Common myeloid progenitor, CD34-positive (primary cell): ENCODE measurements around the gene SIN3B.
A peak's percentile ranks its signal among the peaks of the same experiment; 100 is the strongest.

Experiments
- CTCF ChIA-PET: fragments of 350-600 bp; sonication (Branson Sonifier 250); formaldehyde crosslinking; loops from one replicate; lab custom pipeline; 2021; ENCODE audit warnings: antibody characterized with exemption; lab: Charles Lee
- POLR2A ChIA-PET: fragments of 350-600 bp; sonication (Branson Sonifier 250); formaldehyde crosslinking; loops from one replicate; lab custom pipeline; 2021; ENCODE audit warnings: antibody characterized with exemption; lab: Charles Lee
- DNase-seq, 3 donors: peaks; one replicate each; pipeline versions ENCODE4 v3.0.0 to v3.0.0-alpha.2; 2013
- H3K27ac ChIP-seq, 2 experiments: 1 replicate in 1 of 2; 2 replicates in 1 of 2; pipeline ENCODE4 v1.7.0; 2013; ENCODE audit warnings: inconsistent platforms in 2 of 2, low read length in 2 of 2, mild to moderate bottlenecking in 2 of 2, low read depth in 1 of 2, moderate library complexity in 1 of 2; ENCODE audit not compliant: severe bottlenecking in 2 of 2, insufficient read depth in 1 of 2, poor library complexity in 1 of 2
- H3K27me3 ChIP-seq, 5 experiments: replicated peaks in 2 of 5; 1 replicate in 3 of 5; 2 replicates in 2 of 5; pipeline versions ENCODE4 v1.6.1 to v1.7.0; 2013; ENCODE audit warnings: low read length in 4 of 5, mild to moderate bottlenecking in 2 of 5, moderate library complexity in 2 of 5, inconsistent platforms in 1 of 5; ENCODE audit not compliant: insufficient read depth in 5 of 5, control insufficient read depth in 4 of 5
- H3K36me3 ChIP-seq, 4 experiments: 1 replicate in 2 of 4; 2 replicates in 2 of 4; pipeline versions ENCODE4 v1.6.1 to v1.7.0; 2013; ENCODE audit warnings: low read length in 3 of 4, control low read depth in 1 of 4, mild to moderate bottlenecking in 1 of 4; ENCODE audit not compliant: control insufficient read depth in 4 of 4, insufficient read depth in 4 of 4
- H3K4me1 ChIP-seq, 4 experiments: 1 replicate in 3 of 4; 2 replicates in 1 of 4; pipeline versions ENCODE4 v1.6.1 to v1.7.1; 2013; ENCODE audit warnings: low read length in 3 of 4, mild to moderate bottlenecking in 3 of 4, control low read depth in 1 of 4, inconsistent platforms in 1 of 4, moderate library complexity in 1 of 4; ENCODE audit not compliant: control insufficient read depth in 4 of 4, insufficient read depth in 4 of 4; ENCODE audit errors: control extremely low read depth in 1 of 4
- H3K4me3 ChIP-seq, 7 experiments: 1 replicate in 4 of 7; 2 replicates in 3 of 7; pipeline versions ENCODE4 v1.5.1 to v1.7.0; 2013; ENCODE audit warnings: mild to moderate bottlenecking in 7 of 7, low read length in 6 of 7, moderate library complexity in 6 of 7, inconsistent platforms in 2 of 7, low read depth in 2 of 7, control low read depth in 1 of 7; ENCODE audit not compliant: insufficient read depth in 4 of 7, control insufficient read depth in 1 of 7; ENCODE audit errors: extremely low read depth in 1 of 7
- H3K9me3 ChIP-seq, 5 experiments: 1 replicate in 4 of 5; 2 replicates in 1 of 5; pipeline versions ENCODE4 v1.6.1 to v1.7.1; 2013; ENCODE audit warnings: low read length in 4 of 5, mild to moderate bottlenecking in 2 of 5, inconsistent platforms in 1 of 5, low read depth in 1 of 5, moderate library complexity in 1 of 5; ENCODE audit not compliant: control insufficient read depth in 4 of 5, insufficient read depth in 2 of 5; ENCODE audit errors: control extremely low read depth in 1 of 5
- WGBS: methylation state at CpG from one replicate; pipeline ENCODE4 v1.1.5; 2013; ENCODE audit not compliant: insufficient coverage; 5-methylcytosine and 5-hydroxymethylcytosine counted together

SIN3B gene

DNA sequence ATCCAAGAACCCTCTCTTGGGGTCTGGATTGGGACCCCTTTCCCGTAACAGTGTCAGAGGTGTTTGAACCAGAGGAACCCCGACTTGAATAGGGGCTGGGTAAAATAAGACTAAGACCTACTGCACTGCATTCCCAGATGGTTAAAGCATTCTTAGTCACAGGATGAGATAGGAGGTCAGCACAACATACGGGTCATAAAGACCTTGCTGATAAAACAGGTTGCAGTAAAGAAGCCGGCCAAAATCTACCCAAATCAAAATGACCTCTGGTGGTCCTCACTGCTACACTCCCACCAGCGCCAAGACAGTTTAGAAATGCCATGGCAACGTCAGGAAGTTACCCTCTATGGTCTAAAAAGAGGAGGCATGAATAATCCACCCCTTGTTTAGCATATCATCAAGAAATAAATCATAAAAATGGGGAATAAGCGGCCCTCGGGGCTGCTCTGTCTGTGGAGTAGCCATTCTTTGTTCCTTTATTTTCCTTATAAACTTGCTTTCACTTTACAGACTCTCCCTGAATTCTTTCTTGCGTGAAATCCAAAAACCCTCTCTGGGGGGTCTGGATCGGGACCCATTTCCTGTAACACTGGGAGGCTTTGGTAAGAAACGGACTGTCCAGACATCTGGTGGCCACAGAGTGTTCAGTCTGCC is 4.4 kb upstream of the SIN3B start:
- POLR2A ChIA-PET, result no interaction called here
- peak overlapping the region in 5 of 7 experiments; percentile 31 to 79 (median 50) for H3K4me3 ChIP-seq

DNA sequence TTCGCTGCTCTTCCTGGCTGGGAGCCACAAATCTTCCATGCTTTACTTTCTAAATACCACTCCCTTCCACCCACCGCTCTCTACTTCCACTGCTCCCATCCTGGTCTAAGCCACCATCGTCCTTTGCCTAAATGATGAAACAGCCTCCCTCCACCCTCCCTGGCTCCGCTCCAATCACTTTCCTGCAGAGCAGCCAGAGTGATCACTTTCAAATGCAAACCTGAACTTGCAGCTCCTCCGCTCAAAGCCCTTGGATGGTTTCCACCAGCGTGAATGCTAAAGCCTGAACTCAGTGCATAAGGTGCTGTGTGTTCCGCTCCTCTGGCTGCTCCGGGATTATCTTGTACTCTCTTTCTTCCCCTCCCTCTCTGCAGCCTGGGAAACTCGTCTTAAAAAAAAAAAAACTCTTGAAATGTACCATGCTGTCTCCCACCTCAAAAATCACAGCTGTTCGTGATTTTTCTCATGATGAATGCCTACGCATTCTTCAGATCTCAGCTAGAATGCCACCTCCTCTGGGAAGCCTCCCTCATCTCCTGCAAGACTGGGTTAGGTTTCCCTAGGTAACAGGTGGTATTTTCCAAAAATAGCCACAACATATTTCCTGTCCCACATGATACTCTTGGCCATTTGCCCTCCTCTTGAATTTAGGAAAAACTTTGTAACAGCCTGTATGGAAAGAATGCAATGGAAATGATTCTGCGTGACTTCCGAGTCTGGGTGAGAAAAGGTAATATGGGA is 3.7 kb upstream of the SIN3B start:
- Histone ChIP-seq H3K27ac (no peak overlapping the region), H3K9me3 (no peaks in the 10 kb centered on the region), H3K36me3 (no peaks in the 10 kb centered on the region), H3K4me3 (peak overlapping the region in 5 of 7 experiments; percentile 31 to 79 (median 50)), H3K4me1 (peaks cover 2 to 23% (median 10%) of the 10 kb centered on the region in 4 experiments), H3K27me3 (peaks cover 0 to 4% (median 0%) of the 10 kb centered on the region in 5 experiments)
- WGBS, result 39% methylated on average over 11 of the region's 13 CpGs
- POLR2A ChIA-PET, result interaction anchor here (0.6 kb wide), 1 partner anchor 79 kb away, joined by 3 read pairs; no protein-coding TSS in a partner anchor
- CTCF ChIA-PET, result no interaction called here
- DNase-seq, result peak in 2 of 3 donors; percentile 24 to 25

More for the DNA sequence above, 4.4 kb upstream of the SIN3B start:
- CTCF ChIA-PET, result no interaction called here
- Histone ChIP-seq H3K9me3 (no peaks in the 10 kb centered on the region), H3K36me3 (no peaks in the 10 kb centered on the region), H3K4me1 (peaks cover 0 to 17% (median 3%) of the 10 kb centered on the region in 4 experiments), H3K27me3 (peaks cover 0 to 4% (median 0%) of the 10 kb centered on the region in 5 experiments), H3K27ac (no peak overlapping the region)
- DNase-seq, result no peak
- 48% methylated on average over 10 of the region's 11 CpGs for WGBS

DNA sequence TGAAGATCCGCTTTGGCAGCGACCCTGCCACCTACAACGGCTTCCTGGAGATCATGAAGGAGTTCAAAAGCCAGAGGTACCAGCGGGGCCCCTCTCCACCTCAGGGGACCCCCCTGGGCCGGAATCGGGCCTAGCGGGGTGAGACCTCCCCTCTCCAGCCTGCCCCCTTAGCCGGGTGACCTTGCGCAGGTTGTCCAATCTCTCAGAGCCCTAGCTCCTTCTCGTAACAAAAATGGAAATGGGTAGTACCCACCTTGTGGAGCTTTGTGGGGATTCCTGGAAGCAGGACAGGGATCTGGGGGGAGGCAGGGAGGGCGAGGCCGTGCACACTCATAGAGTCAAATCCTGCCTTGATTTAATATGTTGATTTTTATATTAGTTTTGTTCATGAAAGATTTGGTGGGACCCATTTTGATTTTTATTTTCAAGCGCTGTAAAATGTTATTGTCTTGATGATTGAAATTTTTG is 658 bp downstream of the SIN3B start:
- no peaks in the 10 kb centered on the region for H3K9me3 ChIP-seq

DNA sequence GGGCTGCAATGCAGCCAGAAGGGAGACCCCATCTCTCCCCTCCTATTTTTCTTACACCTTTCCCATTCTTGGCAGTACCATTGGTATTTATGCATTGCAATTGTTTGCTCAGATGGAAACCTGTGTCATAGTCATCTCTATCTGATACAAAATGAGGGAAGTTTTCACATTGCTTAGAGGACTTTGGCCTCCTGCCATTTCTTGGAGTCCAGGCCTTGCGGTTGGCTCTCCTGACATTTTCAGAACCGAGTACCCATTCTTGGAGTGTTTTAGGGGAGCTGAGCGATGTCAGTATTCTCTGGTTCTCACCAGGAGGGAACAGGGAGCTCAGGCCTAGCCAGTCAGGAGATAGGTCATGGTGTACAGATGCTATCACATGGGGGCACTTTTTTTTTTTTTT is 1.5 kb downstream of the SIN3B start:
- H3K36me3 ChIP-seq, result peaks cover 13 to 33% (median 20%) of the 10 kb centered on the region in 4 experiments
- peaks cover 2 to 15% (median 11%) of the 10 kb centered on the region in 4 experiments for H3K4me1 ChIP-seq
- DNase-seq, result no peak
- peaks cover 0 to 4% (median 0%) of the 10 kb centered on the region in 5 experiments for H3K27me3 ChIP-seq
- H3K9me3 ChIP-seq, result no peaks in the 10 kb centered on the region
- ChIA-PET CTCF (no interaction called here), POLR2A (interaction anchor here (0.7 kb wide), 1 partner anchor 138 kb away, joined by 4 read pairs; no protein-coding TSS in a partner anchor)
- peak overlapping the region in 2 of 7 experiments; percentile 82 to 84 for H3K4me3 ChIP-seq
- WGBS, result 90% methylated on average over 3 of the region's 3 CpGs
- H3K27ac ChIP-seq, result no peak overlapping the region

More for the DNA sequence above, 658 bp downstream of the SIN3B start:
- Histone ChIP-seq H3K4me1 (peaks cover 2 to 23% (median 11%) of the 10 kb centered on the region in 4 experiments), H3K4me3 (peak overlapping the region; percentile 44 to 84 (median 76)), H3K36me3 (peaks cover 13 to 32% (median 20%) of the 10 kb centered on the region in 4 experiments), H3K27me3 (peaks cover 0 to 4% (median 0%) of the 10 kb centered on the region in 5 experiments), H3K27ac (peak overlapping the region; percentile 33 to 74)
- peak in 1 of 3 donors; percentile 4 for DNase-seq
- ChIA-PET POLR2A (interaction anchor here (0.7 kb wide), 1 partner anchor 139 kb away, joined by 4 read pairs; no protein-coding TSS in a partner anchor), CTCF (no interaction called here)
- 20% methylated on average over 7 of the region's 13 CpGs for WGBS

DNA sequence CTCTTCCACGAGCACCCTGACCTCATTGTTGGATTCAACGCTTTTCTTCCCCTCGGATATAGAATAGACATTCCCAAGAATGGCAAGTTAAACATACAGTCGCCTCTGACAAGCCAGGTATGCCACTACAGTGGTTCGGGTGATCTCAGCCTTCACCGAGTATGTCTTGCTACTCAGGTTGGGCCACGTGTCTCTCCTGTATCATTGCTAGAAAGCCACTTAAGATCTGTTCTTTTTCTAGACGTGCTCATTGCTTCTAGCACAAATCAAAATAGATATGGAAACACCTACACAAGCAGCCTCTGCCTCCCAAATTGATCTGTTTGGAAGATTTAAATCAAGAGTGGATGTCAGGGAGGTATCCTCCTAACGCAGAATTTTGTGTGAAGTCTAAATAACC is 2.3 kb downstream of the SIN3B start:
- Histone ChIP-seq H3K9me3 (no peaks in the 10 kb centered on the region), H3K4me3 (no peak overlapping the region), H3K36me3 (peaks cover 13 to 34% (median 21%) of the 10 kb centered on the region in 4 experiments), H3K27ac (no peak overlapping the region), H3K27me3 (peaks cover 0 to 3% (median 0%) of the 10 kb centered on the region in 5 experiments), H3K4me1 (peaks cover 2 to 20% (median 18%) of the 10 kb centered on the region in 4 experiments)
- ChIA-PET POLR2A (no interaction called here), CTCF (interaction anchor here (1.5 kb wide), 1 partner anchor 69 kb away, joined by 4 read pairs; no protein-coding TSS in a partner anchor)
- no peak for DNase-seq
- over 99% methylated on average over 8 of the region's 9 CpGs for WGBS

DNA sequence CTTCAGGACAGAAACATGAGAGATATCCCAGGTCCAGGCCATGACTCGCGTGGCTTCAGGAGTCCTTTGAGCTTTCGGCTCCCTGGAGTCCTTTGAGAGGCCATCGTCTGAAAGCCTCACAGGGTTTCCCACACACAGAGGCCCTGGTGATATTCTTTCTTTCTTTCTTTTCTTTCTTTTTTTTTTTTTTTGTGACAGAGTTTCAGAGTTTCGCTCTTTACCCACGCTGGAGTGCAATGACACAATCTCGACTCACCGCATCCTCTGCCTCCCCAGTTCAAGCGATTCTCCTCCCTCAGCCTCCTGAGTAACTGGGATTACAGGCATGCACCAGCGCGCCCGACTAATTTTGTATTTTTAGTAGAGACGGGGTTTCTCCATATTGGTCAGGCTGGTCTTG is 5.5 kb downstream of the SIN3B start:
- no peak overlapping the region for H3K27ac ChIP-seq
- DNase-seq, result no peak
- no peaks in the 10 kb centered on the region for H3K9me3 ChIP-seq
- H3K27me3 ChIP-seq, result no peaks in the 10 kb centered on the region
- no peak overlapping the region for H3K4me3 ChIP-seq
- WGBS, result 96% methylated on average over 10 of the region's 13 CpGs
- H3K36me3 ChIP-seq, result peaks cover 16 to 56% (median 37%) of the 10 kb centered on the region in 4 experiments
- ChIA-PET POLR2A (no interaction called here), CTCF (interaction anchor here (1.3 to 3.7 kb wide), 4 partner anchors 55 to 71 kb away, joined by 3 to 33 read pairs (median 6); no protein-coding TSS in a partner anchor)
- peaks cover 2 to 17% (median 15%) of the 10 kb centered on the region in 4 experiments for H3K4me1 ChIP-seq
